HG03520 (cell line): Measurements from ENCODE around the gene KRTAP1-3.
"Not testable (repeated sequence)": the region's sequence is repeated elsewhere in the genome, so short reads cannot be mapped to it uniquely, and the experiment has no call there.

Source experiments
- ATAC-seq: cut with Tn5 transposase; IDR thresholded peaks from one replicate; pipeline ENCODE4 v1.9.1; 2021; ENCODE audit warnings: mild to moderate bottlenecking, moderate library complexity; ENCODE audit not compliant: unreplicated experiment

Gene KRTAP1-3

DNA sequence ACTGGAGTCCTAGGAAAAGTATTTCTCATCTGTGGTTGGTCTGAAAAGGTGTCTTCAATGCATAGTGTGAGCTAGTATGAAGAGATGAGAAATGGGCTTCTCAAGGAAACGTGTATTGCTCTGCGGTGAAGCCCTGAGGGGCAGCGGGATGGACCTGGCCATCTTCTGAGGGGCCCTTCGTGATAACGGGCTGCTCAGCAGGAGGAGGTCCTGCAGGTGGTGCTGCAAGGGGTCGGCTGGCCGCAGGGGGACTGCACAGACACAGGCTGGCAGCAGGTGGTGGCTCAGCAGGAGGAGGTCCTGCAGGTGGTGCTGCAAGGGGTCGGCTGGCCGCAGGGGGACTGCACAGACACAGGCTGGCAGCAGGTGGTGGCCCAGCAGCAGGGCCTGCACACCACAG, 19.9 kb upstream of the KRTAP1-3 start:
- ATAC-seq: not testable (repeated sequence)

DNA sequence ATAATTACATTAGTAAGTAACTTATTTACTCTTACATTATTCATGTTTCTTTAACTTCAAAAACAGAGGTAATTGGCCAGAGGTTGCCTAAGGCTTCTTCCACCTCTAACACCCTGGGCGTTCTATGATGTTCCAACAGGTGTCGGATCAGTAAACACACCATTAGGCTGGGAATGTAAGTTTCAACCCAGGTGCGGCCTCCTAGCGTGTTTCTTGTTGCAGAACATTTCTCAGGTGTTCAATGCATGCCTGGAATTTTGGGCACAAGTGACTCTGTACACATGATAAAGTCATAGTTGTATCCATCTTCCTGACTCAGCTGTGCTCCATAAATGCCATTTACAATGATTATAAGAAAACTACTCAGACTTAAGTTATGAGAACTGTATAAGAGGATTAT, 19.4 kb upstream of the KRTAP1-3 start:
- ATAC-seq: no peak

DNA sequence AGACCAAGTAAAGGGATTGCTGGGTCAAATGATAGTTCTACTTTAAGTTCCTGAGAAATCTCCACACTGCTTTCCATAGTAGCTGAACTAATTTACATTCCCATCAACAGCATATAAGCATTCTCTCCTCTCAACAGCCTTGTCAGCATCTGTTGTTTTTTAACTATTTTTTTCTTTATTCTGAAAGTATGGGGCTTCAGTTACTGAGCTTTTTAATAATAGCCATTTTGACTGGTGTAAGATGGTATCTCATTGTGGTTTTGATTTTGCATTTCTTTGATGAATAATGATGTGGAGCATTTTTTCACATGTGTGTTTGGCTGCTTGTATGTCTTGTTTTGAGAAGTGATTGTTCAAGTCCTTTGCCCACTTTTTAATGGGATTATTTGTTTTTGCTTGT, 17.9 kb upstream of the KRTAP1-3 start:
- ATAC-seq: no peak

DNA sequence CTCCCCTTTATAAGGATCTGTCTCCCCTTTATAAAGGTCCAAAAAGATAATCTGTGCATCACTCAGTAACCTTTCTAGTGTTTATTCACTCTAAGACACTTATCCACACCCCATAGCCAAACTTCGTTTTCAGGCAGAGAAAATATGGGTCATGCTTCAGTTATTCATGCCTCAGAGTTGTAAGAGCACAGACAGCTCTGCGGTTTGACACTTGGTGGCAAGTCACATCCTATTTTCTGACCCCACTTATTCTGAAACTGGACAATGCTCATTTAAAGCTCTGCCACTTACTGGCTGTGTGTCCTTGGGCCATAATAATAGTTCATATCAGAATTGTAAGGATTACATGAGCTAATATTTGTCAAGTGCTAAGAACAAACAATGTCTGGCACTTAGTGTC, 14.4 kb upstream of the KRTAP1-3 start:
- ATAC-seq: no peak

DNA sequence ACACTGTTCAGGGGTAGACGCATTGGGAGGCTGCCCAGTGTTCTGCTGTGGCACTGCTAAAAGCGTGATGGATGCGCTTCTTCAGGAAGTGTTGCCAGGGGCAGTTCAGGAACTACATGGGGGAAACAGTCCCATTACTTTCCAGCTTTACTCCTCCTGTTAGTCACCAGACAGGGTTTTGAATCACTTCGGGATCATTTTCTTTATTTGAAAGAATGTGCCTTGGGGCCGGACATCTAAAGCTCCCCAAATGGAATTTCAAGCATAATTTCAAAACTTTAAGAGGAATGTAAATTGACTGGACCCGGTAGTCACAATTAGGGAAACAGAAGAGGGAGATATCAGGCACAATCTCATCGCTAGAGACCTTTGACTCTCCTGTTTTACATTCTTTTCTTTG, 13.8 kb upstream of the KRTAP1-3 start:
- no peak for ATAC-seq

DNA sequence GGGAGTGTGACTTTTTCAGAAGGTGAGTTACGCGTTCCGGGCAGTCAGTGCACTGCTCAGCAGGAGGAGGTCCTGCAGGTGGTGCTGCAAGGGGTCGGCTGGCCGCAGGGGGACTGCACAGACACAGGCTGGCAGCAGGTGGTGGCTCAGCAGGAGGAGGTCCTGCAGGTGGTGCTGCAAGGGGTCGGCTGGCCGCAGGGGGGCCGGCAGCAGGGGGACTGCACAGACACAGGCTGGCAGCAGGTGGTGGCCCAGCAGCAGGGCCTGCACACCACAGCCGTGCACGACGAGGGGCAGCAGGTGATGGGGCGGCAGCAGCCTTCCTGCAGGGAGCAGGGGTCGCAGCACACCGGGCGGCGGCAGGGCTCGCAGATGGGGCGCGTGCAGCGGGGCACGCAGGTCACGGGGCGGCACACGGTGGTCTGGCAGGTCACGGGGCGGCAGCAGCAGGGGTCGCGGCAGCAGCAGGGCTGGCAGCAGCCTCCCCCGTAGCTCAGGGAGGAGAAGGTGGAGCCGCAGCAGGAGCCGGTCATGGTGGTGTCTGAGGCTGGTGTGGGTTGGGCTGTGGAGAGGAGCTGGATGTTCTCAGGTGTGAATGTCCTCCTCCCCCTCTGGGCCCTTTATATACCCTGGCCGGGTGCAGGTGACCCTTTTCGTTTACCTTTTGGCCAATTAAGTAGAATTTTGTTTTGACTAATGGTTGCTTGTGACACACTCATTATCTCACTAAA, 12.2 kb upstream of the KRTAP1-3 start, which contains the start of gene KRTAP2-1:
KRTAP2-1 (minus strand) TSS at position 582 of the 731 bp plus-strand sequence; CDS start at position 533, 49 bp downstream.
- not testable (repeated sequence) for ATAC-seq

DNA sequence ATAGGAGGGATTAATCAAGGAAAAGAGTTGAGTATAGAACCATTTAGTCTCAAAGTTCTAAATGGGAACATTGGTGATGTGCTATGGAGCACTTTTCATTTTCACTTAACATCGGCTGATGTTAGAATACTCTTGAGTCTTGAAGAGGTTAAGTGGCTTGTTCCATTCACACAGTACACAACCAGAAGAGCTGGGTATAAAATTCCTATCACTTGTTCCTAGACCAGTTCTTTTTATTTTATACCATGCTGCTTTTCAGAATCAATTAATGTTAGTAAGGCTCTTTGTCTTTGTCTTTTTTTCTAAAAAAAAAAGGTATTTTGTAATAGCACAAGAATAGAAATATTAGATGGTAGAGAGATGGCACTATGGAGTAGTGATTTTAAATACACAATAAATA, 8.3 kb upstream of the KRTAP1-3 start:
- no peak for ATAC-seq

DNA sequence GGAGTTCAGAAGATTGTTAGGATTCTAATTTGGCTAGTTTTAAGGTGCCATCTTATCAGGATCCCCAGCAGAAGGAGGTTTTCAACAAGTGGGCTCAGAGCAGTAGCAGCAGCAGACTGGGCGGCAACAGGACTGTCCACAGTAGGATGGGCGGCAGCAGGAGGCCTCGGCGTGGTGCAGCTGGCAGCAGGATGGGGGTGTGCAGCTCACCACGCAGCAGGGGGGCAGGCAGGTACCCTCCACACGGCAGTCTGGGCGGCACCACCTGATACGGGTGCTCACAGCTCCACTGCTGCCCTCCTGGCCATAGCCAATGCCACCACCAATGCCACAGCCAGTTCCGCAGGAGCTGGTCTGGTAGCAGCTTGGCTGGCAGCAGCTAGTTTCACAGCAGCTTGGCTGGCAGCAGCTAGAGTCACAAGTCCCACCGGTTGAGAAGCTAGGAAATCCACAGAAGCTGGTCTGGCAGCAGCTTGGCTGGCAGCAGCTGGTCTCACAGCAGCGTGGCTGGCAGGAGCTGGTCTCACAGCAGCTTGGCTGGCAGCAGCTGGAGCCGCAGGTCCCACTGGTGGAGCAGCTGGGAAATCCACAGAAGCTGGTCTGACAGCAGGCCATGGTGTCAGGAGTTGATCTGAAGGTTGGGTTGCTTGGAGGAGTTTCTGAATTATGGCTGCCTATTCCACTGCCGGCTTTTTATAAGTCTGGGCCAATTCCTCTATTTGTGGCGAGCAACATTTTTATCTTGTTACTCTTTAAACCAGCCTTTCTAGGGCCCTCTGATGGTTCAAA, 6.3 kb upstream of the KRTAP1-3 start, which contains the start of gene KRTAP1-1:
KRTAP1-1 (minus strand) TSS at position 668 of the 789 bp plus-strand sequence; CDS start at position 615, 53 bp downstream.
- ATAC-seq: not testable (repeated sequence)

DNA sequence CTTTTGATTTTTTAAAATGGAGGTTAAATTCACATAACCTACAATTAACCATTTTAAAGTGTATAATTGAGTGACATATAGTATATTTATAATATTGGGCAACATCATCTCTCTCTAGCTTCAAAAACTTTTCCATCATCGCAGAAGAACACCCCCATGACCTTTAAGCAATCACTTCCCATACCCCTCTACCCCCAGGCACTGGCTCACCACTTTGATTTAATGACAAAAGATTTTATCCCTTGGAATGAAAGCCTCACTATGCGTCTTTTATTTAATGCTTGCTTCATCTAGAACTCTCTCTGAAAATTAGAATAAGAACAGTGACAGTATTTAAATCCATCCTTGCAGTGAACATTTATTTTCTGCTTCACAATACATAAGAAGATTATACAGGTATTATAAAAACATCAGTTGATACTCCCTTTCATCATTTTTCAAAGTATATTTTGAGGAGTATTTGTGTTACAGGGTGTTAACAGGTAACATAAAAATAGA, 3.2 kb upstream of the KRTAP1-3 start:
- no peak for ATAC-seq

DNA sequence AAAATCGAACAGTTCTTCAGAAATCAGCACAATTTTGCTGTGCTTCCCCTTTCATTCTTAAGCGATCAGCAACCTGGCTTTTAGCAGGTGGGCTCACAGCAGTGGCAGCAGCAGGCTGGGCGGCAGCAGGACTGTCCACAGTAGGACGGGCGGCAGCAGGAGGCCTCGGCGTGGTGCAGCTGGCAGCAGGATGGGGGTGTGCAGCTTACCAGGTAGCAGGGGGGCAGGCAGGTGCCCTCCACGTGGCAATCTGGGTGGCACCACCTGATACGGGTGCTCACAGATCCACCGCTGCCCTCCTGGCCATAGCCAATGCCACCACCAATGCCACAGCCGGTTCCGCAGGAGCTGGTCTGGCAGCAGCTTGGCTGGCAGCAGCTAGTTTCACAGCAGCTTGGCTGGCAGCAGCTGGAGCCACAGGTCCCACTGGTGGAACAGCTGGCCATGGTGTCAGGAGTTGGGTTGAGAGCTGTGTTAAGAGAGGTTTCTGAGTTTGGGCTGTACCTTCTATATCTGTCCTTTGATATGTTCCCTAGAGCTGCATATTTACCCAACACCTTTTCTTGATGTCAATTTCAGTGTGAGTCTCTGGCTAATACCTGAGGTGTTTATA, 4.9 kb downstream of the KRTAP1-3 start, which contains the start of gene KRTAP1-4:
KRTAP1-4 (minus strand) TSS at position 563 of the 613 bp plus-strand sequence; CDS start at position 446, 117 bp downstream.
- ATAC-seq: no peak

DNA sequence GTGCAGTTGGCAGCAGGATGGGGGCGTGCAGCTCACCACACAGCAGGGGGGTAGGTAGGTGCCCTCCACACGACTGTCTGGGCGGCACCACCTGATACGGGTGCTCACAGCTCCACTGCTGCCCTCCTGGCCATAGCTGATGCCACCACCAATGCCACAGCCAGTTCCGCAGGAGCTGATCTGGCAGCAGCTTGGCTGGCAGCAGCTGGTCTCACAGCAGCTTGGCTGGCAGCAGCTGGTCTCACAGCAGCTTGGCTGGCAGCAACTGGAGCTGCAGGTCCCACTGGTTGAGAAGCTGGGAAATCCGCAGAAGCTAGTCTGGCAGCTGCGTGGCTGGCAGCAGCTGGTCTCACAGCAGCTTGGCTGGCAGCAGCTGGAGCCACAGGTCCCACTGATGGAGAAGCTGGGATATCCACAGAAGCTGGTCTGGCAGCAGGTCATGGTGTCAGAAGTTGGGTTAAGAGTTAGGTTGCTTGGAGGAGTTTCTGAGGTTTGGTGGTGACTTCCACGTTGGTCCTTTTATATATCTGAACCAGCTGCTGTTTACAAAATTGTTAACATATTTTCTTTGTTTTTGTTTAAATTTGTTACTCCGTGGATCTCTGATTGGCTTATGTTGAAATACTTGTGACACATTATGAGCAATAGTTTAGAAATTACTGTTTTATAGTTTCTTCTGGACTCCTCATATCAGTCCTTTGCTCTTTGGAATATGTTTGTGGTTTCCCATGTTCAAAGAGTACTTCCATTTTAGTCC, 7.8 kb downstream of the KRTAP1-3 start, which contains the start of gene KRTAP1-5:
KRTAP1-5 (minus strand) TSS at position 494 of the 757 bp plus-strand sequence; CDS start at position 441, 53 bp downstream.
- no peak for ATAC-seq

DNA sequence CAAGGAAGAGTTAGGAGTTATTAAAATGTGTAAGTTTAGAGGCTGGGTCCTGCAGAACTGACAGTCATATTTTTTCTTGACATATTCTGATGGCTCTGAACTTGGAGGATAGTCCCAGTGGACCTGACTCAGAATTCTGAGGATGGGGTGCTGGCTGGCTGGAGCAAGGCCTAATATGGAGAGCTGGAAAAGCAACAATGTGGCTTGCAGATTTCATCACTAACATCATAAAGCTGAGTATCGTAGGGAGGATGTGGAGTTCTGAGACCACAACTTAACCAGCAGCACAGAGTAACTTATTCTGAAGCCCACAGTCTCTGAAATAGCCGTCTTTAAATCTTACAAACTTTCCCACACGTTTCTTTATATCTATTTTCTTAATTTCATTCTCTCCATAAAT, 10.0 kb downstream of the KRTAP1-3 start:
- ATAC-seq: no peak

DNA sequence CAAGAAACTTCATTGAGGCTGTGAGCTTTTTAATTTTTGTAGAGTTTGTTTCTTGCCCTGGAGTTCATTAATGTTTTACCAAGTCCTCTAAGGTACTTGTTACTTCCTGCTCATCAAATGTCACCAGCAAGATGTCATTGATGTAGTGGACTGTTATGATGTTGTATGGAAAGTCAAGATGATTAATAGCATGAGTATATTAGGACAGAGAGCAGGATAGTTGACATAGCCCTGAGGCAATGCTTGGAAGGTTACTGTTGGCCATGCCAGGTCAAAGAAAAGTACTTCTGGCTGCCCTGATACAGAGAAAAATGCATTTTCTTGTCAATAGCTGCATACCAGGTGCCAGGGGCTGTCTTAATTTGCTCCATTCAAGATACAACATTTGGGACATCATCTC, 14.3 kb downstream of the KRTAP1-3 start:
- no peak for ATAC-seq

DNA sequence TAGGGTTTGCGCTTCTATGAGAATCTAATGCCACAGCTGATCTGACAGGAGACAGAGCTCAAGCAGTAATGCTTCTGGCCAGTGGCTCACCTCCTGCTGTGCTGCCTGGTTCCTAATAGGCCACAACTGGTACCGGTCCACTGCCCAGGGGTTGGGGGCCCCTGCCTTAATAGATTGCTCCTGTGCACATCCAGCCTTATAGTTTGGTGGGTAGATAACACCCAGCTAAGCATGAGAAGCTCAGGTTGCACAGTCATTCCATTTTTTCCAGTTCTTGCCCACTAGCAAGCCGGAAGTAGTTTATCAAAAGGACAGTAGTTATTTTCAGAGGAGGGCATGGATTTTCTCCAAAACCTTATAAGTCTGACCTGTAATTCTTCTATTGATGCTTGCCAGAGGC, 15.3 kb downstream of the KRTAP1-3 start:
- ATAC-seq: no peak

DNA sequence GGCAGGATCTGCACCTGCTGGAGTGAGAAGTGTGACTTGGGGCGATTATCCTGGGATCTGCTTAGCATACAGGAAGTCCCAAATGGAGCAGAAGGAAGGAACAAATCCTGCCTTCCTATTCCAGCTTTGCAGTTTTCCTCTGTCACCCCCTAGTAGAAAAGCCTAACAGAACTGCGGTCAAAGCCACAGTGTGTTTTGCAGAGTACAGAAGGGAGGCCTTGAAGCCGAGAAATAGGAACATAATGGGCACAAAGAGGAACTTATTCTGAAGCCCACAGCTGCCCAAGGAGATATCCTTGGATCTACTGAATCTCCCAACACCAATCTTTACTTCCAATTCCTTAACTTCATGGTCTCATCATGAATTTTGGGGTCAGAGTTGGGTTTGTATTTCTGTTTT, 16.1 kb downstream of the KRTAP1-3 start:
- ATAC-seq: no peak

DNA sequence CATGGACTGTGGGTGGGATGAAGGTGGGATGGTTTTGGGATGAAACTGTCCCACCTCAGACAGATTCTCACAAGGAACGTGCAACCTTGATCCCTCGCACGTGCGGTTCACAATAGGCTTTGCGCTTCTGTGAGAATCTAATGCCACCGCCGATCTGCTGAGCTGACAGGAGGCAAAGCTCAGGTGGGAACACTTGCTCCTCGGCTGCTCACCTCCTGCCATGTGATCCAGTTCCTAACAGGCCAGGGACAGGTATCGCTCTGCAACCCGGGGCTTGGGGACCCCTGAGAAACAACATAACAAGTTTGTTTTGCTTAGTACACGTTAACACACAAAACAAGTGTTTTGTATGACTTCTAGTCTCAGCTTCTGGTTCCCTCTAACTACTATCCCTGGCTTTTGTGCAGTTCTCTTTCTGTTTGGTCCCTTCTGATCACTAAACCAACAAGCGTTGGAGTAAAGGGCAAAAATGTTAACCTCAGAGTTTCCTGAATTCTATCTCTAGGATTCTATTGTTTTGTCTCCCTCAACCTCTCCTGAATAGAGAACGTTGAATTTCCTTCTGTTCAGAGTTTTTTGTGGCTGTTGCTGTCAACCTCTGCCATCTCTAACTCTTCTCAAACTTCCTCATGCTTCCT, 18.0 kb downstream of the KRTAP1-3 start:
- ATAC-seq: no peak

DNA sequence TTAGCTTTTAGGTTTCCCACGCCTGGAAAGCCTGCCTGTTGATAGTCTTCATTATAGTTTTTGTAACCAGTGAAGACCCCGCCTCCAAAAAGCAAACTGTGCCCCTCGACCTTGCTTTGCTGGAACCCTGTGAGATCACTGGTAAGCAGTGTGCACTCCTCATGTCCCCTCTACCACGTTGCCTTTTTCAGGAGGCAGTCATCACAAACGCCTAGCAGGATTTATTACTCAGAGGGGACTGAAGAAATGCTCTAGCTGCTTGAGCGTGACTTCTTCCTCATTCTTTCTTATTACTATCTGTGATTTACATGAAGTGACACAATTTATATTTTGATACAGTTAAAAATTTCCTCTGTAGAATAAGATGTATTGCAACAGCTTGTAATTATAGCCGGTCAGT, 19.2 kb downstream of the KRTAP1-3 start:
- no peak for ATAC-seq

DNA sequence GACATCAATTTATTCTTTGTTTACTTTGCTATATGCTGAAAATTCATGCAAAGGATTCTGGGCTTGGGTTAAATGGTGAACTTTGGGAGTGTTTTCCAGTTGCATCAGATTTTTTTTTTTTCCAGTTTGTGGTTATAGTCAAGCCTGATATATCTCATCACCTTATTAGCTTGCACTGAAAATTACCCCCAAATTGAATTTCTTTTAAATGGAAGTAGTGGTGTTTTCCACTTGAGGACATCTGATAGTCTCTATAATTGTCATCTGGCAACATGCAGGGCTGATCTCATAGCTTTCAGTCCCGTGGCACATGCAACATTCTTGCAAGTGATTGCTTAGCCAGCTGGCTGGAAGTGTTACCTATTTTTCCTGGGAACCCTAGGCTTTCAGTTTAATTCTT, 21.1 kb downstream of the KRTAP1-3 start:
- ATAC-seq: no peak

DNA sequence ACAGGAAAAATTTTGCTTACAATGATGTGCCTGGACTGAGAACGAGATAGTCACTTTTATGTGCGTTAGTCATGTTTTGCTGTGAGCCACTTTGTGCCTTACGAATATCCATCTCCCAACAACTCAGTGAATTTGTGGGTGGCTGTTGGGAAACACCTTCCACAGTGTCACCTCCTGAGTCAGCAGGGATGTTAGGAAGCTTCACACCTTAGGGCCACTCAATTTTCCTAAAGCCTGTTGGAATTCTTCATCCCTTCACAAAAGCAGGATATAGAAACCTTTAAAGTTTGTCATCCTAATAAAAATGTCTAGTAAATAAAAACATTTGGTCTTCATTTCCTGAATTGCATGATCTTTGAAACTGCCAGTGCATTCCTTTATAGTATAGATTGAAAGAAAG, 21.5 kb downstream of the KRTAP1-3 start:
- no peak for ATAC-seq
